Coronary artery (tissue), 2 donors: ENCODE data around the gene IGSF9.

Source experiments
- DNase-seq: peaks from one replicate; pipeline ENCODE4 v3.0.0-alpha.2; 2017; ENCODE audit warnings: low spot score
- H3K27ac ChIP-seq, 2 donors: fragments of 200-600 bp; sonication (generic); one replicate each; pipeline ENCODE4 v1.5.1; 2016 to 2019
- H3K4me3 ChIP-seq: fragments of 200-600 bp; sonication (generic); 2 replicates; pipeline ENCODE4 v1.5.1; 2016; ENCODE audit warnings: mild to moderate bottlenecking, moderate library complexity
- CTCF ChIP-seq: fragments of 200-600 bp; sonication (generic); IDR thresholded peaks from one replicate; pipeline ENCODE4 v1.5.1; 2019; ENCODE audit warnings: antibody characterized with exemption

The IGSF9 gene

GRCh38 chr1:159932296-159933285, 12.8 kb downstream of the IGSF9 start:
- no peak for TF ChIP-seq CTCF

GRCh38 chr1:159931795-159932173, 13.6 kb downstream of the IGSF9 start:
- no peak overlapping the region for H3K27ac ChIP-seq
- no peak for DNase-seq
- no peak overlapping the region for H3K4me3 ChIP-seq
- TF ChIP-seq CTCF, result no peak

More at GRCh38 chr1:159932296-159933285, 12.8 kb downstream of the IGSF9 start:
- DNase-seq, result no peak
- no peak overlapping the region for H3K4me3 ChIP-seq
- no peak overlapping the region for H3K27ac ChIP-seq

GRCh38 chr1:159931101-159931794, 14.2 kb downstream of the IGSF9 start:
- Histone ChIP-seq H3K4me3 (no peak overlapping the region), H3K27ac (no peak overlapping the region)
- no peak for DNase-seq
- no peak for TF ChIP-seq CTCF

GRCh38 chr1:159930634-159931033, 14.8 kb downstream of the IGSF9 start:
- no peak overlapping the region for H3K27ac ChIP-seq

GRCh38 chr1:159930216-159930615, 15.2 kb downstream of the IGSF9 start:
- DNase-seq, result no peak
- Histone ChIP-seq H3K27ac (no peak overlapping the region), H3K4me3 (no peak overlapping the region)
- TF ChIP-seq CTCF, result no peak

More at GRCh38 chr1:159930634-159931033, 14.8 kb downstream of the IGSF9 start:
- no peak for TF ChIP-seq CTCF
- H3K4me3 ChIP-seq, result no peak overlapping the region
- no peak for DNase-seq

GRCh38 chr1:159929155-159930051, 16.0 kb downstream of the IGSF9 start:
- H3K4me3 ChIP-seq, result no peak overlapping the region
- no peak overlapping the region for H3K27ac ChIP-seq
- DNase-seq, result no peak
- TF ChIP-seq CTCF, result no peak
